ENCODE results near the gene UBE2S. TPM values are rescaled to one million over a fixed set of nuclear protein-coding genes. Genes with fewer than 3 reads are reported as not detected.

UBE2S gene
- total RNA-seq, 3 donors from 2014 or later (not counting 1 experiment from before 2014, with no cell fraction given) = 60.2 to 107 (median 63.9) TPM

GRCh38 chr19:55446060-55446459, 38.5 kb upstream of the UBE2S start:
- H3K4me3 ChIP-seq (ENCODE audit: low read length) = no peak overlapping the region
- ATAC-seq (no peak), DNase-seq (no peak)
- H3K36me3 ChIP-seq (ENCODE audit: control insufficient read depth, insufficient read depth, low read length) = no peaks in the 10 kb centered on the region
- peaks cover 35 to 40% of the 10 kb centered on the region in 2 donors for H3K27me3 Mint-ChIP-seq (ENCODE audit: low read depth in 2 of 2)
- peaks cover 33% of the 10 kb centered on the region for H3K27me3 ChIP-seq (ENCODE audit: control insufficient read depth, insufficient read depth, low read length)
- no peak overlapping the region for H3K27ac ChIP-seq (ENCODE audit: low read length)
- H3K4me1 ChIP-seq (ENCODE audit: control insufficient read depth, insufficient read depth, low read length) = peaks cover 11% of the 10 kb centered on the region
- 83% methylated on average over 6 of the region's 8 CpGs for WGBS (ENCODE audit: insufficient coverage)
- no peak overlapping the region for H3K4me3 Mint-ChIP-seq
- TF ChIP-seq, protein P1, sequence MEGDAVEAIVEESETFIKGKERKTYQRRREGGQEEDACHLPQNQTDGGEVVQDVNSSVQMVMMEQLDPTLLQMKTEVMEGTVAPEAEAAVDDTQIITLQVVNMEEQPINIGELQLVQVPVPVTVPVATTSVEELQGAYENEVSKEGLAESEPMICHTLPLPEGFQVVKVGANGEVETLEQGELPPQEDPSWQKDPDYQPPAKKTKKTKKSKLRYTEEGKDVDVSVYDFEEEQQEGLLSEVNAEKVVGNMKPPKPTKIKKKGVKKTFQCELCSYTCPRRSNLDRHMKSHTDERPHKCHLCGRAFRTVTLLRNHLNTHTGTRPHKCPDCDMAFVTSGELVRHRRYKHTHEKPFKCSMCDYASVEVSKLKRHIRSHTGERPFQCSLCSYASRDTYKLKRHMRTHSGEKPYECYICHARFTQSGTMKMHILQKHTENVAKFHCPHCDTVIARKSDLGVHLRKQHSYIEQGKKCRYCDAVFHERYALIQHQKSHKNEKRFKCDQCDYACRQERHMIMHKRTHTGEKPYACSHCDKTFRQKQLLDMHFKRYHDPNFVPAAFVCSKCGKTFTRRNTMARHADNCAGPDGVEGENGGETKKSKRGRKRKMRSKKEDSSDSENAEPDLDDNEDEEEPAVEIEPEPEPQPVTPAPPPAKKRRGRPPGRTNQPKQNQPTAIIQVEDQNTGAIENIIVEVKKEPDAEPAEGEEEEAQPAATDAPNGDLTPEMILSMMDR (IDR thresholded peaks at IDR 0.05) = no peak
- H3K9me3 ChIP-seq (ENCODE audit: control insufficient read depth, insufficient read depth, low read length) = no peaks in the 10 kb centered on the region
- no peak overlapping the region for H3K27ac Mint-ChIP-seq
- peaks cover 7% of the 10 kb centered on the region for H3K36me3 Mint-ChIP-seq
- H3K9me3 Mint-ChIP-seq = no peaks in the 10 kb centered on the region
- peaks cover 7 to 22% of the 10 kb centered on the region in 2 donors for H3K4me1 Mint-ChIP-seq
- intact Hi-C loops (cut with micrococcal nuclease) = no loop called here

- H3K4me1 ChIP-seq (ENCODE audit: control insufficient read depth, insufficient read depth, low read length) = peaks cover 22% of the 10 kb centered on the region
- Mint-ChIP-seq H3K27ac (no peak overlapping the region), H3K9me3 (no peaks in the 10 kb centered on the region), H3K4me3 (no peak overlapping the region), H3K4me1 (peaks cover 11 to 19% of the 10 kb centered on the region in 2 donors), H3K36me3 (peaks cover 8% of the 10 kb centered on the region), H3K27me3 (ENCODE audit: low read depth in 2 of 2) (peaks cover 38 to 42% of the 10 kb centered on the region in 2 donors)
- intact Hi-C loops (cut with micrococcal nuclease) = no loop called here
- H3K9me3 ChIP-seq (ENCODE audit: control insufficient read depth, insufficient read depth, low read length) = no peaks in the 10 kb centered on the region
- H3K27me3 ChIP-seq (ENCODE audit: control insufficient read depth, insufficient read depth, low read length) = peaks cover 36% of the 10 kb centered on the region
- no peak for ATAC-seq
- H3K4me3 ChIP-seq (ENCODE audit: low read length) = no peak overlapping the region
- TF ChIP-seq, protein P1 (IDR thresholded peaks at IDR 0.05) = no peak
- H3K27ac ChIP-seq (ENCODE audit: low read length) = no peak overlapping the region
- 46% methylated on average over 11 of the region's 11 CpGs for WGBS (ENCODE audit: insufficient coverage)
- no peak for DNase-seq
- no peaks in the 10 kb centered on the region for H3K36me3 ChIP-seq (ENCODE audit: control insufficient read depth, insufficient read depth, low read length)
These were observed 37.1 kb upstream of the UBE2S start for GRCh38 chr19:55444646-55445045.

GRCh38 chr19:55443824-55444480, 36.4 kb upstream of the UBE2S start:
- no peak overlapping the region for H3K4me3 ChIP-seq (ENCODE audit: low read length)
- Mint-ChIP-seq H3K27ac (no peak overlapping the region), H3K4me3 (no peak overlapping the region), H3K9me3 (no peaks in the 10 kb centered on the region), H3K27me3 (ENCODE audit: low read depth in 2 of 2) (peaks cover 45 to 48% of the 10 kb centered on the region in 2 donors), H3K4me1 (peaks cover 11 to 25% of the 10 kb centered on the region in 2 donors), H3K36me3 (peaks cover 8% of the 10 kb centered on the region)
- peaks cover 22% of the 10 kb centered on the region for H3K4me1 ChIP-seq (ENCODE audit: control insufficient read depth, insufficient read depth, low read length)
- no peaks in the 10 kb centered on the region for H3K9me3 ChIP-seq (ENCODE audit: control insufficient read depth, insufficient read depth, low read length)
- intact Hi-C loops (cut with micrococcal nuclease) = no loop called here
- peaks cover 40% of the 10 kb centered on the region for H3K27me3 ChIP-seq (ENCODE audit: control insufficient read depth, insufficient read depth, low read length)
- H3K27ac ChIP-seq (ENCODE audit: low read length) = no peak overlapping the region
- no peaks in the 10 kb centered on the region for H3K36me3 ChIP-seq (ENCODE audit: control insufficient read depth, insufficient read depth, low read length)
- DNase-seq = no peak
- 37% methylated on average over 16 of the region's 18 CpGs for WGBS (ENCODE audit: insufficient coverage)
- ATAC-seq = no peak
- TF ChIP-seq, protein P1 (IDR thresholded peaks at IDR 0.05) = no peak

All from natural killer cell (primary cell).